Measurements from ENCODE around the gene APOL6.
A peak's percentile ranks its signal among the peaks of the same experiment; 100 is the strongest.

The APOL6 gene

DNA sequence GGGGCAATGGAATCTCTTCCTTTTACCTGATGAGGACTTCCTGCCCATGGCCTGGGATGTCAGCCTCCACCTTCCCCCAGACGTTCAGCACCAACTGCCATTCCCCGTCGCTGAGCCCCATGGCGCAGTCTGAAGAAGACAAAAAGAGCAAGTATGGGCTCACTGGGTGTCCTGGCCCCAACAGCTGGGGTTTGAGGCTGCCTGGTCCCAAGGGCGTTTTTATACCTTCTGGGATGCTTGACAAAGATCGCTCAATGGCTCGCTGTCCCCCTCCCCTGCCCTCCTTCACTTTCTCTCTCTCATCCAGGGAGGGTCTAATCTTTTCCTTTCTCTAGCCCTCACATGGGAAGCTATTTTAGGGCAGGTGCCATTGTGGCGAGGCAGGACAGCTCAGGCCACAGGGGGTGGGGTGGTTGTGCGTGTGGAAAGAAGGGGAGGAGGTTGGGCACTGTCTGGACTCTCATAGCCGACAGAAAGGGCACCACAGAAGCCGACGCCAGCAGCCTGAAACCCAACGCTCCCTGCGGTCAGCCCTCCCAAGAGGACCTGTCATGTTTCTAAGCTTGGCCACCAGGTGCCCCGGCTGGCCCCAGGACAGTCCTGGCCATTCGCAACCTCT lies 31.0 kb upstream of the APOL6 start, which contains the start of gene MB:
Gene MB (minus strand): TSS at position 193 of the 619 bp plus-strand sequence. CDS start 72 bp downstream, at position 121.
- peak within 1 kb of the TSS; percentile 80 for H3K18ac ChIP-seq (ENCODE audit: low read length)
- no CpG with 5 or more reads among the region's 16 CpGs for WGBS, 2 donors (ENCODE audit: extremely low coverage in 2 of 2, insufficient read length in 2 of 2, insufficient replicate concordance in 1 of 2)
- DNase-seq (ENCODE audit: low spot score), result no peak
- no peak within 1 kb of the TSS for H3K23ac ChIP-seq (ENCODE audit: low read depth, low read length, poor library complexity)
- H3K27me3 ChIP-seq (ENCODE audit: control insufficient read depth in 3 of 3, insufficient read depth in 3 of 3, low read depth in 1 of 3, low read length in 3 of 3), result peaks cover 0 to 27% (median 0%) of the 10 kb centered on the region in 3 experiments
- H3K4me1 ChIP-seq (ENCODE audit: control insufficient read depth in 2 of 2, insufficient read depth in 1 of 2, low read depth in 1 of 2, low read length in 2 of 2), result peaks cover 6 to 8% of the 10 kb centered on the region in 2 donors
- H2BK12ac ChIP-seq (ENCODE audit: low read length), result no peak within 1 kb of the TSS
- no peak within 1 kb of the TSS for H3K4me3 ChIP-seq (ENCODE audit: low read length in 2 of 2)
- H2AK5ac ChIP-seq (ENCODE audit: low read depth, low read length), result no peak within 1 kb of the TSS
- H3K9ac ChIP-seq (ENCODE audit: low read depth, low read length, poor library complexity), result no peak within 1 kb of the TSS
- H2BK120ac ChIP-seq (ENCODE audit: low read depth, low read length), result peak within 1 kb of the TSS; percentile 39
- no peak within 1 kb of the TSS for H3K4me2 ChIP-seq (ENCODE audit: insufficient read depth, low read length, poor library complexity, severe bottlenecking)
- H4K8ac ChIP-seq (ENCODE audit: low read depth, low read length), result no peak within 1 kb of the TSS
- H2AFZ ChIP-seq (ENCODE audit: low read length), result no peak within 1 kb of the TSS
- H3K36me3 ChIP-seq (replicated peaks in 1 of 2; ENCODE audit: control insufficient read depth in 2 of 2, insufficient read depth in 2 of 2, low read length in 2 of 2), result no peaks in the 10 kb centered on the region
- no peaks in the 10 kb centered on the region for H3K9me3 ChIP-seq (replicated peaks in 1 of 2; ENCODE audit: control insufficient read depth in 2 of 2, insufficient read depth in 1 of 2, low read depth in 1 of 2, low read length in 2 of 2)
- H2BK15ac ChIP-seq (ENCODE audit: low read length), result no peak within 1 kb of the TSS
- no peaks in the 10 kb centered on the region for H3K79me1 ChIP-seq (ENCODE audit: low read depth, low read length)
- H4K91ac ChIP-seq (ENCODE audit: low read depth, low read length, poor library complexity), result no peak within 1 kb of the TSS
- H2BK5ac ChIP-seq (ENCODE audit: low read length), result no peak within 1 kb of the TSS
- H3K14ac ChIP-seq (ENCODE audit: low read length), result no peak within 1 kb of the TSS
- H3K27ac ChIP-seq (replicated peaks; ENCODE audit: low read length), result no peak within 1 kb of the TSS
- no peak within 1 kb of the TSS for H3K4ac ChIP-seq (ENCODE audit: low read length)

DNA sequence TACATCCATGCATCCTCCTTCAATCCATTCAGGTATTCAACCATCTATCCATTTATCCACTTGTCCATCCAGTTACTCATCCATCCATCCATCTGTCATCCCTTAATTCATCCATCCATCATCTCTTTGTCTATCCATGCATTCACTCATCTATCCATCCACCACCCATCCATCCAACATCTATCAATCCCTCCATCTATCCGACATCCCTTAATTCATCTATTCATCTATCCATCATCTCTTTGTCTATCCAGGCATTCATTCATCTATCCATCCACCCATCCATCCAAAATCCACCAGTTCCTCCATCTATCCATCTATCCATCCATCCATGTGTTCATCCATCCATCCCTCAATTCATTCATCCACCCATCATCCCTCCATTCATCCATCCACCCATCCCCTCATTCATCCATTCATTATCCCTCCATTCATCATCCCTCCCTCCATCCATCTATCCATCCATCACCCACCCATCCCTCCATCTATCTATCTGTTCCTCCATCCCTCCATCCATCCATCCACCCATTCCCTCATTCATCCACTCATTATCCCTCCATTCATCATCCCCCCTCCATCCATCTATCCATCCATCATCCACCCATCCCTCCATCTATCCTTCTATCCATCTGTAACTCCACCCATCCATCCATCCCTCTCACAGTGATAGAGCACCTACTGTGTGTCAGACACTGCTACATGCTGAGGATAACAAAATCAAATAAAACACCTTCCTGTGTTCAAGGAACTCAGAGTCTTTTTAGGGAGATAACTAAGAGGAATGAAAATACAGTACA lies 29.6 kb upstream of the APOL6 start:
- H3K36me3 ChIP-seq (replicated peaks in 1 of 2; ENCODE audit: control insufficient read depth in 2 of 2, insufficient read depth in 2 of 2, low read length in 2 of 2), result no peaks in the 10 kb centered on the region
- WGBS, 2 donors (ENCODE audit: extremely low coverage in 2 of 2, insufficient read length in 2 of 2, insufficient replicate concordance in 1 of 2), result 100% methylated on average over 1 of the region's 1 CpG
- H3K27ac ChIP-seq (replicated peaks; ENCODE audit: low read length), result no peak overlapping the region

GRCh38 chr22:35619336-35620094 lies 28.7 kb upstream of the APOL6 start:
- H3K4me1 ChIP-seq (ENCODE audit: control insufficient read depth in 2 of 2, insufficient read depth in 1 of 2, low read depth in 1 of 2, low read length in 2 of 2), result peaks cover 6 to 9% of the 10 kb centered on the region in 2 donors
- H3K9ac ChIP-seq (ENCODE audit: low read depth, low read length, poor library complexity), result no peak overlapping the region

More for the DNA sequence above, 29.6 kb upstream of the APOL6 start:
- Histone ChIP-seq H2BK5ac (ENCODE audit: low read length) (no peak overlapping the region), H2AFZ (ENCODE audit: low read length) (no peak overlapping the region), H2BK12ac (ENCODE audit: low read length) (no peak overlapping the region), H4K91ac (ENCODE audit: low read depth, low read length, poor library complexity) (no peak overlapping the region), H3K18ac (ENCODE audit: low read length) (no peak overlapping the region), H3K9me3 (replicated peaks in 1 of 2; ENCODE audit: control insufficient read depth in 2 of 2, insufficient read depth in 1 of 2, low read depth in 1 of 2, low read length in 2 of 2) (no peaks in the 10 kb centered on the region), H3K4ac (ENCODE audit: low read length) (no peak overlapping the region), H3K79me1 (ENCODE audit: low read depth, low read length) (no peaks in the 10 kb centered on the region), H4K8ac (ENCODE audit: low read depth, low read length) (no peak overlapping the region), H2BK120ac (ENCODE audit: low read depth, low read length) (no peak overlapping the region), H3K23ac (ENCODE audit: low read depth, low read length, poor library complexity) (no peak overlapping the region), H3K27me3 (ENCODE audit: control insufficient read depth in 3 of 3, insufficient read depth in 3 of 3, low read depth in 1 of 3, low read length in 3 of 3) (peaks cover 0 to 27% (median 0%) of the 10 kb centered on the region in 3 experiments), H3K4me2 (ENCODE audit: insufficient read depth, low read length, poor library complexity, severe bottlenecking) (no peak overlapping the region), H3K4me1 (ENCODE audit: control insufficient read depth in 2 of 2, insufficient read depth in 1 of 2, low read depth in 1 of 2, low read length in 2 of 2) (peaks cover 6 to 9% of the 10 kb centered on the region in 2 donors), H3K9ac (ENCODE audit: low read depth, low read length, poor library complexity) (no peak overlapping the region), H2AK5ac (ENCODE audit: low read depth, low read length) (no peak overlapping the region), H3K4me3 (ENCODE audit: low read length in 2 of 2) (no peak overlapping the region), H2BK15ac (ENCODE audit: low read length) (no peak overlapping the region), H3K14ac (ENCODE audit: low read length) (no peak overlapping the region)
- no peak for DNase-seq (ENCODE audit: low spot score)

More at GRCh38 chr22:35619336-35620094, 28.7 kb upstream of the APOL6 start:
- no peaks in the 10 kb centered on the region for H3K79me1 ChIP-seq (ENCODE audit: low read depth, low read length)
- no peak for DNase-seq (ENCODE audit: low spot score)
- WGBS, 2 donors (ENCODE audit: extremely low coverage in 2 of 2, insufficient read length in 2 of 2, insufficient replicate concordance in 1 of 2), result no CpG with 5 or more reads among the region's 13 CpGs
- H3K36me3 ChIP-seq (replicated peaks in 1 of 2; ENCODE audit: control insufficient read depth in 2 of 2, insufficient read depth in 2 of 2, low read length in 2 of 2), result no peaks in the 10 kb centered on the region
- no peak overlapping the region for H3K4ac ChIP-seq (ENCODE audit: low read length)
- no peak overlapping the region for H2BK120ac ChIP-seq (ENCODE audit: low read depth, low read length)
- no peaks in the 10 kb centered on the region for H3K9me3 ChIP-seq (replicated peaks in 1 of 2; ENCODE audit: control insufficient read depth in 2 of 2, insufficient read depth in 1 of 2, low read depth in 1 of 2, low read length in 2 of 2)
- H4K8ac ChIP-seq (ENCODE audit: low read depth, low read length), result no peak overlapping the region
- no peak overlapping the region for H2AK5ac ChIP-seq (ENCODE audit: low read depth, low read length)
- H3K4me2 ChIP-seq (ENCODE audit: insufficient read depth, low read length, poor library complexity, severe bottlenecking), result no peak overlapping the region
- no peak overlapping the region for H2AFZ ChIP-seq (ENCODE audit: low read length)
- peaks cover 0 to 27% (median 0%) of the 10 kb centered on the region in 3 experiments for H3K27me3 ChIP-seq (ENCODE audit: control insufficient read depth in 3 of 3, insufficient read depth in 3 of 3, low read depth in 1 of 3, low read length in 3 of 3)
- H3K4me3 ChIP-seq (ENCODE audit: low read length in 2 of 2), result no peak overlapping the region
- H3K23ac ChIP-seq (ENCODE audit: low read depth, low read length, poor library complexity), result no peak overlapping the region
- H3K27ac ChIP-seq (replicated peaks; ENCODE audit: low read length), result no peak overlapping the region
- H4K91ac ChIP-seq (ENCODE audit: low read depth, low read length, poor library complexity), result no peak overlapping the region
- H2BK5ac ChIP-seq (ENCODE audit: low read length), result no peak overlapping the region
- no peak overlapping the region for H3K14ac ChIP-seq (ENCODE audit: low read length)
- no peak overlapping the region for H2BK12ac ChIP-seq (ENCODE audit: low read length)
- peak overlapping the region; percentile 16 for H3K18ac ChIP-seq (ENCODE audit: low read length)
- no peak overlapping the region for H2BK15ac ChIP-seq (ENCODE audit: low read length)
